ENCODE measurements around the gene PRSS27.

GRCh38 chr16:2739625-2740430 is 19.8 kb upstream of the PRSS27 start:
- no peak for TF ChIP-seq GATA3 (IDR thresholded peaks at IDR 0.05; ENCODE audit: low read depth, low read length)
- TF ChIP-seq GATA2 (IDR thresholded peaks at IDR 0.05; ENCODE audit: low read depth, low read length): no peak
